Superior temporal gyrus (tissue), 1 donor: Measurements from ENCODE around the gene CFAP46.
"Not testable (repeated sequence)": the region's sequence is repeated elsewhere in the genome, so short reads cannot be mapped to it uniquely, and the experiment has no call there.

Source experiments
- DNase-seq: peaks from one replicate; pipeline ENCODE4 v3.0.0-alpha.2; 2016; ENCODE audit errors: extremely low spot score

CFAP46 gene

DNA sequence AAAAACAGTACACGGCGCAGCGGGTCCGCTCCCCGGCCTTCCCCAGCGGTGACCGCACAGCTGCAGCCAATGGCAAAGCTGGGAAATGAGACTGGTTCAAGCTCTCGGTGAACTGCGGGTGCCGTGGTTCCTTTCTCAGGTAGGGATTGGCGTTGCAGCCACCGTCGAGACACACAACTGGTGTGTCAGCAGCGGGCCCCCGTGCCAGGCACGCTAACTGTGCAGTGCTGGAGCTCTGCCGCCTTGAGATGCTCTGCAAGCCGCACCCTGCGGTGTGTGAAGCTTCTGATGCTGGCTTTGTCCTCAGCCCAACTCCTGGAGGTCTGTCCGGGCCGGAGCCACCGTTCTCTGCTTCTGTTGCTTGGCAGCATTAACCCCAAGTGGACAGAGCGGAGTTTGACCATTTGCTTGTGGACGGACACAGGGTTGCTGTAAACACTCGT is 135.8 kb downstream of the CFAP46 start:
- DNase-seq, result no peak

DNA sequence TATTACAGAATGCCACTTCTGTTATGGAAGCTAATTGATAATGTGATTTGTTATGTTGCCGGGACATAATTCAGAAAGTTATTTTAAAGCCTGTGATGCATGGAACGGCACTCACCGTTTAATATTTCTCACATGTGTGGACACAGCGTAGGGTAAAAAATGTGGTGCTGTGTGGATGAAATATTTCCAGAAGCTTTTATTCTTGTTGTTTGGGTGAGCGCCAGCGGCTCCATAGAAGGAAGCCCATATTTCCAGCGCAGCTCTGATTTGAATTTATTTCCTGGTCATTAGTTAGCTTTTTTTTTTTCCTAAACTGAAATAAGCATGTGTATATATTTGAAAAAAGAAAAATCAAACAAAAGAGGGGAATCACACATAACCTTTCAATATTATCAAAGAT is 136.3 kb downstream of the CFAP46 start:
- DNase-seq, result no peak

DNA sequence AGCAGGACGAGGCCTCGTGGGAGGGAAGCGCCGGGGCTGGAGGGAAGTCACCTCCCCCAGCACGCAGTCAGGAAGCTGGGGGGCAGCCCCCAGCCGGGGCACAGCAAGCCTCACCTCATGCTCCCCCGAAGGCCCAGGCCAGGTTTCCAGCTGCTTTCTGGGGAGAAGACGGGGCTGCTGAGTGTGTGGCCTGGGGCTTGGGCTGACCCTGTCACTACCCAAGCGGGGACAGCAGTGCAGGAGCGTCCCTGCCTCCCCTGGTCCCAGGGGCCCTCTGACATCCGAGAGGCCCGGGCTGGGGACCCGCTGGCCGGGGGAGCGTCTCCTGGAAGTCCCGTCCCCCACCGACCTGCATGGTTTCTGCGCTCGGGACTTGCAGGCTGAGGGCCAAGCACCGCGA is 136.8 kb downstream of the CFAP46 start:
- DNase-seq, result no peak

DNA sequence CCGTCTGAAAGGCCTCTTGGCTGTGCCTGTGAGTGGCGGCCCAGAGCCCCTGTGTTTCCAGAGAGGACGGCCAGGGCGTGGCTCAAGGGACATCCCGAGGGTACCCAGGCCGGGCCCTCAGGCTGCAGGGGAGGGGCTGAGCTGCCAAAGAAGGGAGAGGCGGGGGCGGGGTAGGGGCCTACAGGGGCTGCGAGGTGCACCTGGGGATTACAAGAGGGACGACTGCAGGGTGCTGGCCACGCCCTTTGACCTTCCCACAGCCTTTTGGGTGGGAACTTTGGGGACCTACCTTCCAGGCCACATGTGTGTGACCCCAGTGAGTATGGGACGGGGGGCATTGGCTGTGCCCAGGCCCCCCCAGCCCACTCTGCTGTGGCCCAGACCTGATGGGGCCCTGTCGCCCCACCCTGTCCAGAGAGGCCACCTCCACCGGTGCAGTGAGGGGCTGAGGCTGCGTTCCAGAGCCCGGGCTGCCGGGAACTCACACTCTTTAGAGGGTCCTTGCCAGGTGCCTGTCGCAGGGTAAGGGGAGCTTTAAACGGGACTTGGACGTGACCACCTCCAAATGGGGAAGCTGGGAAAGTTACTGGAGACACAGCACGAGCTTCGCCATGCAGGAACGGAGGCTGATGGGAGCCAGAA is 137.5 kb downstream of the CFAP46 start:
- no peak for DNase-seq

- DNase-seq, result no peak
These were observed 138.1 kb downstream of the CFAP46 start for GRCh38 chr10:132804287-132804686.

- no peak for DNase-seq
These were observed 138.8 kb downstream of the CFAP46 start for GRCh38 chr10:132803416-132804210.

DNA sequence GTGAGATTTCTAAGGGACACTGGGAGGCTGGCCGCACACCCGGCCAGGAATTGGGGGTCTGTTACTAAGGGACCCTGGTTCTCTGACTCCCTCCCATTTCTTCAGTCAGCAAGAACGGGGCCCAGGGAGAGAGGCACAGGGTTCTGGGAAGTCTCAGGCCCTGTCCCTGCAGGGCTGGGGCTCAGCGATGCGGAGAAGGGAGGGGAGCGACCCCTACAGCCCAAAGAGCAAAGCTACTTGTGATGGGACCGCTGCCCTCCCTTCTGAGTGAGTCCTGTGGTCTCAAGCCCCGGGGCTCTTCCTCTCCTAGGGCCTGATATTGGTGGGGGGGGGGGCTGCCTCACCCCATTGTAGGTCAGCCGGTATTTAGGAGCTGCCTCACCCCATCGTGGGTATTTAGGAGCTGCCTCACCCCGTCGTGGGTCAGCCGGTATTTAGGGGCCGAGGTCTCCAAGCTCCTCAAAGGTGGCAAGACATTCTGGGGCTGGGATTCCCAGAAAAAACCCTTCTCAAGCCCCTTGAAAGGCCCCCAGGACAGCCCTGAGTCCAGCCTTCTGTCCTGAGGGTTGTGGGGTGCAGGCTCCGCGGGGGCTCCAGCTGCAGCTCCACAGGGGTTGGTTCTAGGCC is 139.6 kb downstream of the CFAP46 start:
- no peak for DNase-seq

DNA sequence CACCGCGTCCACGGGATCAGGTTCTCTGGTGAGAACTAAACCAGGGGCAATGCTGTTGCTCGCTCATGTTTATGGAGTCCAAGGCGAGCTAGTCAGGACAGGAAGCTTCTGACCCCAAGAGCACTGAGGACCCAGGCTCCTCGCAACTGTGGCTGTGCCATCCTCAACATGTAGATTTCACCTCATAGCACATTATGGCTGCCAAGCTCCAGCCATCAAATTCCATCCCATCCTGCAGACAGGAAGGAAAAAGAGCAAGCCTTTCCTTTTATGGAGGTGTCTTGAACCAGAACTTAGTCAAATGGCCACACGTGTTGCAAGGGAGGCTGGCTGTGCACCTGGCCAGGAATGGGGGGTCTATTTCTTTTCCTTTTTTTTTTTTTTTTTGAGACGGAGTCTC is 140.3 kb downstream of the CFAP46 start:
- no peak for DNase-seq

DNA sequence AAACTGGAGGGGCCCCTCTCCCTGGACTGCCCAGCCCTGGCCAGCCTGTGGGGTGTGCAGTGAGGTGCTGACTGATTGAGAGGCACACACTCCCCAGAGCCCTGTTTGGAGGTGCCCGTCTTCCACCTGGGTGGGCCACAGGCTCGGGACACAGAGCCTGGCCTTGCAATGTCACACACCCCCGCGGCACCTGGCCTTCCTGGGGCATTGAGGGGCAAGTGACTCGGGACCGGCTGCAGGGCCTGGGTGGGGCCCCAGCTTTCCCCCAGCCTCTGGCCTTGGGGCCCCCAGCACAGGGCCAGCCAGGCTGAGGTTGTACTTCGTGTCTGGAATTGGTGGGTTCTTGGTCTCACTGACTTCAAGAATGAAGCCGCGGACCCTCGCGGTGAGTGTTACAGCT is 142.5 kb downstream of the CFAP46 start:
- DNase-seq, result no peak

- no peak for DNase-seq
These were observed 143.5 kb downstream of the CFAP46 start for GRCh38 chr10:132798876-132799275.

DNA sequence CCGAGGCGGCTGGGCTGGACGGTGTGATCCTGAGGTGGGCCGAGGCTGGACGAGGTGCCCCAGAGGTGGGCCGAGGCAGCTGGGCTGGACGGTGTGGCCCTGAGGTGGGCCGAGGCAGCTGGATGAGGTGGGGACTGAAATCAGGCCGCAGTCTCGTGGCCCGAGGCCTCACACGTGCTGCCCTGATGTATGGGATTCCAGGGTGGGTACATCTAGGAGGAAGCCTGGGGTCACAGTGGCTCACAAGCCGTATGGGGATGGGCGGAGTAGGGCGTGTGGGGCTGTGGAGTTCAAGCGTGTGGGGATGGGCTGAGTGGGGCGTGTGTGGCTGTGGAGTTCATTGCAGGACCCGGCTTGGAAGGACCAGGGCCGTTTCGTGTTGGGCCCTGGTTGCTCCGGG is 144.0 kb downstream of the CFAP46 start:
- no peak for DNase-seq

- not testable (repeated sequence) for DNase-seq
These were observed 144.4 kb downstream of the CFAP46 start for GRCh38 chr10:132797986-132798385.

- DNase-seq, result no peak
These were observed 145.5 kb downstream of the CFAP46 start for GRCh38 chr10:132796846-132797245.

DNA sequence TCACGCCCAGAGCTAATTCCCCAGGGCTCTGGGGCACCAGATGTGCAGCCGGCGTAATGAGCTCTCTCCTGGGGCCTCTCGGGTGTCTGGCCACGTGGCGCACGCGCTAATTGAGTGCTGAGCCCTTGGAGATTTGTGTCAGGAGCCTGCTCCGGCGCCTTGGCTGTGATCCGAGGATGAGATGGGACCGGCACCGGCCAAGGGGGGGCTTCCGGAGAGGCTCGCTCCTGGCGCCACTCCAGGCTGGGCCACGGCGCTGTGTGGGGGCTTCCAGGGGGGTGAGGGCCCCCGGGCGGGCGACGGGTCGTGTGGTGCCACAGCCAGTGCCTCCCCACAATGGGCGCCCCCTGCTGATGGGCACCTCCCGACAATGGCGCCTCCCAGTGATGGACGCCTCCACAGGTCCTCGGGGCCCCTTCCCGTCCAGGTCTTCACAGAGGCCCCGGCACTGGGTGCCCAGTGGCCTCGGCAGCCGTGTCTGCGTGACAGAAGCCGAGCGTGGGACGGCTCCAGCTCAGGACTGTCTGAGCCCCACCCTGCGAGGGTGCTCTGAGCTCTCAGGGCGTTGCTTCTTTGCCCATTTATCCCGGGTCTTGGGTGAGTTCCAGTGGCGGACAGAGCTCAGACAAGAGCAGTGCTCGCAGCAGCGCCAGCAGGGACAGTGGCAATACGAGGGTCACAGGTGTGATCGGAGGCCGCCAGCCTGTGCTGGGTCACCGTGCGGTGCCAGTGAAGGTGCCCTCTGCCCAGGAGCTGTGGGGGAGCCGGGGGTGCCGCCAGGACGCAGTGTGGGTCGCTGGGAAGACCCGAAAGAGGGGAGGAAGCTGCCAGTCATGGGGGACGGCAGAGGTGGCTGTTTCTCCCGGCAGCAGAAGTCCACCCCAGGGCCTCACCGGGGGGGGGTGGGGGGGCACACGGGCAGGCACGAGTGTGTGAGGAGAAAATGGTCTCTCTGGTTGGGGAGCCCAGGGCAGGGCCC is 148.2 kb downstream of the CFAP46 start:
- DNase-seq, result no peak

GRCh38 chr10:132793213-132793612 is 149.2 kb downstream of the CFAP46 start:
- no peak for DNase-seq

GRCh38 chr10:132792796-132793195 is 149.6 kb downstream of the CFAP46 start:
- no peak for DNase-seq

GRCh38 chr10:132792099-132792498 is 150.3 kb downstream of the CFAP46 start:
- DNase-seq, result not testable (repeated sequence)

DNA sequence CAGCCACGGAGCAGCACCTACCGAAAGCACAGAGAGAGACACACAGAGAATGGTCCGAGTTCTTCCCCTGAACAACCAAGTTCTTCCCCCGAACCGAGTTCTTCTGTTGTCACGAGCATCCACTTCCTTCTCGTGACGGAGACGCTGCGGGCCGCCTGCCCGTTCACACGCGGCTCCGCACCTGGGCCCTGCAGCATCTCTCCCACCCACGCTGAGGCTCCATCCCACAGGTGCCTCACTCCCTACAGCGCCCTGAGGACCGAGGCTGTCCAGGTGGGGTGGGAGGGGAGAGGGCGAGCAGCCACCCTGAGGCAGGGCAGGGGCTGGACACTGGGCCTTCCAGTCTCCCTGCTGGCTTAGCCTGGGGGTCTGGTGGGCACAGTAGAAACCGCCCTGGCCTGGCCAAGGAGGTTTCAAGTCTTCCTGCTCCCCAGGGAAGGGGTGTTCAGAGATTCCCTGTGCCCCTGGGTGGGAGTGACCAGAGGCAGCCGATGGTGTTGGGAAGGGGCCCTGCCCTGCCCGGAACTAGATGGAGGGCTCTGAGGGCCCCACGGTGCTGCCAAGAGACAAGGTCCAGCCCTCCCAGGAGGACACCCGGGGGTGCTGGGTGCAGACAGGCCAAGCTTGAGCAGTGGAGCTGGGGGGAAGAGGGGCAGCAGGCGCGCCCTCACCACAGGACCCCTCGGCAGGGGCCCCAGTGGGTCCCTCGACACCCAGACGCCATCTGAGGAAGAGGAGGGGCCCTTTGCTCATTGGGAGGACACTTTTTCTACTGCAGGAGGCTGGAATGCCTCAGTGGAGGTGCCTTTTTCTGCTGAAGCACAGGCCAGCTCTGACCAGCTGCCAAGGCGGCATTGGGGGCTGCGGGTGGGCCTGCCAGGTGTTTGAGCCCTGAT is 151.2 kb downstream of the CFAP46 start:
- no peak for DNase-seq

DNA sequence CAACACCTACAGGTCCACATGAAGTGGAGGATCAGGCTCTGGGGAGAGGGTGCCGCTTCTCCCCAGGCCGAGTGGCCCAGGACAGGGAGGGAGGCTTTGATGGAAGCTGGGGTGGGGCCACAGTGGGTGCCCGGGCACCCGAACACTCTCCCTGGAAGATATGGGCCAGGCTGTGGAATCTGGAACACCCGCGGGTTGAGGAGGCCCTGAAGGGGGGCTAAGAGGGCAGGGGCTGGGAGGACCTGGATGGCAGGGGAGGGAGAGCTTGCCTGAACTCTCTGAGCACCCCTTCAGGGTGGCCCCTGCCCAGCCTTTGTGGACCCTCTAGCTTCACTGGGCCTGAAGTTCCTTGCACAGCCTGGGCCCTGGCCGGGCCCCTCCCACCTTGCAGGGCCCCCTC is 151.9 kb downstream of the CFAP46 start:
- no peak for DNase-seq

DNA sequence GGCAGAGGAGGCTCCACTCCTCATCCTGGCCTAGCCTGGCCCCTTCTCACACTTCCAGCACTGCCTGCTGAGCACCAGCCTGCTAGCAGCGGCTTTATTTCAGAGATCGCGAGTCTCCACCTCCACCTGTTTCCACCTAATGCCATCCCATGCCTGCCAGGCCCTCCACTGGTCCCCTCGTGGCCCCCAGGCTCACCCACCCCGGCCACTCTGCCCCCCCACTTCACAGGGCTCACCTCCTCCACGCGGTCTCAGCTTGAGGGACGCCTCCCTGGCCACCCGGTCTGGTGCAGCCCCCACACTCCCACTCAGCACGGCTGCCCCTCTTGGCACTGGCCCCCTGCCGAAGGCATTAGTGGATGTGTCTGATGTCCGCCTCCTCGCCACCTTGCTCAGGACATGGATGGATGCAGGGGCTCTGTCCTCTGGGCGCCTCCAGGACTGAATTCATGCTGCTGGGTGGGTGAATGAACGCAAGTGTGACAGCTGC is 152.7 kb downstream of the CFAP46 start:
- no peak for DNase-seq

GRCh38 chr10:132788831-132789219 is 153.5 kb downstream of the CFAP46 start:
- no peak for DNase-seq
